Heart right ventricle (tissue), 16 donors: ENCODE measurements around the gene KIF26B. TPM values are rescaled to one million over a fixed set of nuclear protein-coding genes. Genes with fewer than 3 reads are reported as not detected.

ENCODE experiments used
- ATAC-seq, 8 donors: fragments of 200-7000 bp; cut with Tn5 transposase; one replicate each; pipeline ENCODE4 v1.9.1; 2020; ENCODE audit warnings: mild to moderate bottlenecking in 8 of 8, moderate library complexity in 8 of 8, moderate number of reproducible peaks in 1 of 8
- DNase-seq, 2 donors: peaks; one replicate each; pipeline ENCODE4 v3.0.0-alpha.2; 2020
- H3K27ac ChIP-seq, 10 donors: fragments of 200-600 bp; sonication (generic) in 2 of 10; one replicate each; pipeline versions ENCODE4 v1.5.0 to v1.8.0; 2020 to 2022; ENCODE audit warnings: mild to moderate bottlenecking in 3 of 10
- H3K27me3 ChIP-seq, 7 donors: fragments of 200-600 bp; one replicate each; pipeline ENCODE4 v1.8.0; 2021 to 2022; ENCODE audit warnings: mild to moderate bottlenecking in 2 of 7
- H3K36me3 ChIP-seq, 9 donors: fragments of 200-600 bp; sonication (generic) in 1 of 9; one replicate each; pipeline versions ENCODE4 v1.5.0 to v1.8.0; 2020 to 2022; ENCODE audit warnings: mild to moderate bottlenecking in 2 of 9
- H3K4me1 ChIP-seq, 9 donors: fragments of 200-600 bp; sonication (generic) in 1 of 9; one replicate each; pipeline versions ENCODE4 v1.5.0 to v1.8.0; 2020 to 2022; ENCODE audit warnings: mild to moderate bottlenecking in 4 of 9
- H3K4me3 ChIP-seq, 10 donors: fragments of 200-600 bp; sonication (generic) in 2 of 10; one replicate each; pipeline versions ENCODE4 v1.5.0 to v1.8.0; 2020 to 2022; ENCODE audit warnings: mild to moderate bottlenecking in 7 of 10, moderate library complexity in 2 of 10
- H3K9me3 ChIP-seq, 11 donors: fragments of 200-600 bp in 10 of 11; sonication (generic) in 2 of 11; one replicate each; pipeline versions ENCODE4 v1.5.0 to v1.8.0; 2013 to 2022; ENCODE audit warnings: mild to moderate bottlenecking in 2 of 11, control low read depth in 1 of 11, moderate library complexity in 1 of 11
- WGBS, 2 donors: extraction: QIAGEN DNeasy Blood & Tissue Kit; methylation state at CpG; one replicate each; pipeline ENCODE4 v1.1.7; 2013; ENCODE audit warnings: inconsistent platforms in 1 of 2; 5-methylcytosine and 5-hydroxymethylcytosine counted together
- intact Hi-C, 10 donors: fragments of 100-400 bp; cut with DNase I; formaldehyde crosslinking; loops; one replicate each; pipeline versions ENCODE4 v1.11.1 to v1.14.2; 2022
- polyA plus RNA-seq, 2 donors: library from polyadenylated mRNA; stranded (reverse); fragments of 200-250 nt; gene quantifications; one replicate each; pipeline ENCODE4 v1.2.3, GENCODE V29; 2013
- total RNA-seq, 10 donors: library from RNA; stranded (reverse); fragmentation: NEBNext Ultra II Directional in 3 of 10; extraction: Animal tissue kit (Norgen Biotek cat#: 25700) in 3 of 10; gene quantifications; one replicate each; pipeline versions ENCODE4 v1.2.1 to v1.2.4, GENCODE V29; 2021 to 2023
- TF ChIP-seq, protein P1 (sequence below), 9 donors: fragments of 200-600 bp; sonication (generic) in 2 of 9; IDR thresholded peaks; one replicate each; pipeline versions ENCODE4 v1.5.0 to v1.8.0; 2021 to 2022; ENCODE audit warnings: antibody characterized with exemption in 9 of 9, mild to moderate bottlenecking in 5 of 9, moderate library complexity in 1 of 9
- donor health status: Arrhythmogenic right ventricular cardiomyopathy.
- donor health status: ischemic (EF 13 %, LVEDD 7.1; RV severe dilation, severe dysfunction).
- donor health status: healthy with polysubstance abuse.
- donor health status: DM: no; HTN: yes; CAD: no.
- donor health status: DM: no; HTN: no; CAD: no.
- donor health status: ischemic (EF 25% LVEDD 6.9; RV normal size, moderate dysfunction).
- donor health status: ischemic (EF 25% LVEDD 5.7; RV mildly dilated, moderate dysfunction).
- donor health status: healthy.
- donor health status: DM: yes; HTN: yes; CAD: no.
- donor health status: Ischemic cardiomyopathy.
- donor health status: ischemic (EF 35%, LVEDD 5.7; RV mildly dilated, moderate dysfunction).
- donor health status: nonischemic (EF 11% LVEDD 7.7; RV severe dilation, severe dysfunction).
- donor health status: DM: yes; HTN: yes; CAD: no.
- donor health status: PGD.
- donor health status: ischemic (EF 29% LVEDD 5.4; RV normal size, mild dysfunction).
- donor health status: nonischemic (EF 23%, LVEDD 6.1; RV moderate dilation, normal function).

The KIF26B gene
- total and polyA plus RNA-seq, 12 donors: 0.66 to 8.8 (median 2.8) TPM

- intact Hi-C loops: loop anchor here in 1 of 10 donors (10.0 kb wide), 1 partner anchor 615 kb away; no protein-coding TSS in a partner anchor
- no peak overlapping the region for H3K27ac ChIP-seq
- ATAC-seq: no peak
- TF ChIP-seq, protein P1, sequence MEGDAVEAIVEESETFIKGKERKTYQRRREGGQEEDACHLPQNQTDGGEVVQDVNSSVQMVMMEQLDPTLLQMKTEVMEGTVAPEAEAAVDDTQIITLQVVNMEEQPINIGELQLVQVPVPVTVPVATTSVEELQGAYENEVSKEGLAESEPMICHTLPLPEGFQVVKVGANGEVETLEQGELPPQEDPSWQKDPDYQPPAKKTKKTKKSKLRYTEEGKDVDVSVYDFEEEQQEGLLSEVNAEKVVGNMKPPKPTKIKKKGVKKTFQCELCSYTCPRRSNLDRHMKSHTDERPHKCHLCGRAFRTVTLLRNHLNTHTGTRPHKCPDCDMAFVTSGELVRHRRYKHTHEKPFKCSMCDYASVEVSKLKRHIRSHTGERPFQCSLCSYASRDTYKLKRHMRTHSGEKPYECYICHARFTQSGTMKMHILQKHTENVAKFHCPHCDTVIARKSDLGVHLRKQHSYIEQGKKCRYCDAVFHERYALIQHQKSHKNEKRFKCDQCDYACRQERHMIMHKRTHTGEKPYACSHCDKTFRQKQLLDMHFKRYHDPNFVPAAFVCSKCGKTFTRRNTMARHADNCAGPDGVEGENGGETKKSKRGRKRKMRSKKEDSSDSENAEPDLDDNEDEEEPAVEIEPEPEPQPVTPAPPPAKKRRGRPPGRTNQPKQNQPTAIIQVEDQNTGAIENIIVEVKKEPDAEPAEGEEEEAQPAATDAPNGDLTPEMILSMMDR (IDR thresholded peaks at IDR 0.05): no peak
- no peak overlapping the region for H3K4me3 ChIP-seq
- peaks cover 0 to 11% (median 0%) of the 10 kb centered on the region in 11 donors for H3K9me3 ChIP-seq
- no peak for DNase-seq
- H3K4me1 ChIP-seq: no peaks in the 10 kb centered on the region
- no peaks in the 10 kb centered on the region for H3K36me3 ChIP-seq
- peaks cover 0 to 6% (median 2%) of the 10 kb centered on the region in 7 donors for H3K27me3 ChIP-seq
- 88 to 95% methylated on average over 7 of the region's 7 CpGs for WGBS, 2 donors
These were observed 235.1 kb downstream of the KIF26B start for GRCh38 chr1:245389873-245390272.

- TF ChIP-seq, protein P1 (IDR thresholded peaks at IDR 0.05): no peak
- H3K4me3 ChIP-seq: no peak overlapping the region
- no peak for ATAC-seq
These were observed 236.2 kb downstream of the KIF26B start for GRCh38 chr1:245390975-245391374.

DNA sequence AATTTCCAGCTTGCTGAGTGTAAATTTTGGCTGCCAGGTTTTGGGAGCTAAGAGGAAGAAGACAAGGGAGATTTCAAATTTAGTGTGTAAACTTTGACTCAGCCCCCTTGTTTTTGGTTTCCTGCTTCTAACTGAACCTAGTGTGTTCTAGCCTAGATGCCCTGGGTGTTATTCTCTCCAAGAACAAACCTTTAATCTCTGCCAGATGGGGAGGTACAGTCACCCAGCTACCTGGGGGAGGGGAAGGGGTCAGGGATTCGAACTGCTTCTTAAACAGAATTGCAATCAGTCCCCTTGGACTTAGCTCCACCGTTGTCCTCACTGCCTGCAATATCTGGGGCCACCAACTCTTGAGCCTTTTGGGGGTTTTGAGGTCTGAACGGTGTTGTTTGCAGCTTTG is 238.9 kb downstream of the KIF26B start:
- Histone ChIP-seq H3K27ac (no peak overlapping the region), H3K36me3 (no peaks in the 10 kb centered on the region), H3K27me3 (peaks cover 0 to 14% (median 0%) of the 10 kb centered on the region in 7 donors), H3K4me1 (no peaks in the 10 kb centered on the region), H3K4me3 (no peak overlapping the region), H3K9me3 (peaks cover 0 to 11% (median 0%) of the 10 kb centered on the region in 11 donors)
- DNase-seq (no peak), ATAC-seq (no peak)
- intact Hi-C loops: no loop called here
- TF ChIP-seq, protein P1 (IDR thresholded peaks at IDR 0.05): no peak
- WGBS, 2 donors: 81 to 84% methylated on average over 3 of the region's 3 CpGs

More at GRCh38 chr1:245390975-245391374, 236.2 kb downstream of the KIF26B start:
- Histone ChIP-seq H3K9me3 (peaks cover 0 to 11% (median 0%) of the 10 kb centered on the region in 11 donors), H3K36me3 (no peaks in the 10 kb centered on the region), H3K27ac (no peak overlapping the region), H3K4me1 (no peaks in the 10 kb centered on the region), H3K27me3 (peaks cover 0 to 4% (median 0%) of the 10 kb centered on the region in 7 donors)
- intact Hi-C loops: no loop called here
- no peak for DNase-seq
- 95 to 97% methylated on average over 1 of the region's 1 CpG for WGBS, 2 donors

GRCh38 chr1:245395680-245396079 is 240.9 kb downstream of the KIF26B start:
- H3K9me3 ChIP-seq: peaks cover 0 to 11% (median 0%) of the 10 kb centered on the region in 11 donors
- ATAC-seq (no peak), DNase-seq (no peak)
- H3K4me3 ChIP-seq: no peak overlapping the region
- intact Hi-C loops: no loop called here
- no peaks in the 10 kb centered on the region for H3K4me1 ChIP-seq
- no peak overlapping the region for H3K27ac ChIP-seq
- TF ChIP-seq, protein P1 (IDR thresholded peaks at IDR 0.05): no peak
- WGBS, 2 donors: 28 to 44% methylated on average over 4 of the region's 4 CpGs
- peaks cover 0 to 14% (median 0%) of the 10 kb centered on the region in 7 donors for H3K27me3 ChIP-seq
- H3K36me3 ChIP-seq: no peaks in the 10 kb centered on the region
